Epithelial cell of proximal tubule (primary cell): Measurements from ENCODE around the gene ZNF77. TPM values are rescaled to one million over a fixed set of nuclear protein-coding genes. Genes with fewer than 3 reads are reported as not detected.
"Not testable (repeated sequence)": the region's sequence is repeated elsewhere in the genome, so short reads cannot be mapped to it uniquely, and the experiment has no call there.

Experiments used
- DNase-seq: peaks from one replicate; pipeline ENCODE4 v3.0.0-alpha.2; 2011; ENCODE audit warnings: low read depth
- H3K4me3 ChIP-seq: 2 replicates; pipeline ENCODE4 v1.5.1; 2011; ENCODE audit warnings: low read depth, mild to moderate bottlenecking, low read length
- total RNA-seq: library from RNA; depleted of rRNA; stranded (reverse); fragments of >200 nt; gene quantifications from 2 replicates; pipeline ENCODE4 v1.2.3, GENCODE V29; 2015
- TF ChIP-seq, protein P1 (sequence below): conservative IDR thresholded peaks from 2 replicates; pipeline ENCODE4 v1.5.1; 2012; ENCODE audit warnings: low read depth, mild to moderate bottlenecking, low read length

ZNF77 gene
- total RNA-seq, 1 donor from 2014 or later: 1.6 TPM

DNA sequence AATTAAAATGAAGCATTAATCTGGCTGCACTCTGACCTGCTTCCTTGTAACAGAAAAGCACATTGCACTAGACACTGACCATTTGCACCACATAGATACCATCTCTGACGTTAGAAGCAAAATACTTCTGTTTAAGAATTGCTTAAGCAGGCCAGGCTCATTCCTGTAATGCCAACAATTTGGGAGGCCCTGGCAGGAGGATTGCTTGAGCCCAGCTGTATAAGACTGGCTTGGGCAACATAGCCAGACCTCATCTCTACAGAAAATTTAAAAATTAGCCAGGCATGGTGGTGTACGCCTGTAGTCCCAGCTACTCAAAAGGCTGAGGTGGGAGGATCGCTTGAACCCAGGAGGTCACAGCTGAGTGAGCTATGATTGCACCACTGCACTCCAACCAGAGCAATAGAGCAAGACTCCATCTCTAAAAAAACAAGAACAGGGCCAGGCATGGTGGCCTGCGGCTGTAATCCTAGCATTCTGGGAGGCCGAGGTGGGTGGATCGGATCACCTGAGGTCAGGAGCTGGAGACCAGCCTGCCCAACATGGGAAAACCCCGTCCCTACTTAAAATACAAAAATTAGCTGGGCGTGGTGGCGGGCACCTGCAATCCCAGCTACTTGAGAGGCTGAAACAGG is 25.5 kb upstream of the ZNF77 start:
- no peak for DNase-seq
- no peak overlapping the region for H3K4me3 ChIP-seq
- TF ChIP-seq, protein P1, sequence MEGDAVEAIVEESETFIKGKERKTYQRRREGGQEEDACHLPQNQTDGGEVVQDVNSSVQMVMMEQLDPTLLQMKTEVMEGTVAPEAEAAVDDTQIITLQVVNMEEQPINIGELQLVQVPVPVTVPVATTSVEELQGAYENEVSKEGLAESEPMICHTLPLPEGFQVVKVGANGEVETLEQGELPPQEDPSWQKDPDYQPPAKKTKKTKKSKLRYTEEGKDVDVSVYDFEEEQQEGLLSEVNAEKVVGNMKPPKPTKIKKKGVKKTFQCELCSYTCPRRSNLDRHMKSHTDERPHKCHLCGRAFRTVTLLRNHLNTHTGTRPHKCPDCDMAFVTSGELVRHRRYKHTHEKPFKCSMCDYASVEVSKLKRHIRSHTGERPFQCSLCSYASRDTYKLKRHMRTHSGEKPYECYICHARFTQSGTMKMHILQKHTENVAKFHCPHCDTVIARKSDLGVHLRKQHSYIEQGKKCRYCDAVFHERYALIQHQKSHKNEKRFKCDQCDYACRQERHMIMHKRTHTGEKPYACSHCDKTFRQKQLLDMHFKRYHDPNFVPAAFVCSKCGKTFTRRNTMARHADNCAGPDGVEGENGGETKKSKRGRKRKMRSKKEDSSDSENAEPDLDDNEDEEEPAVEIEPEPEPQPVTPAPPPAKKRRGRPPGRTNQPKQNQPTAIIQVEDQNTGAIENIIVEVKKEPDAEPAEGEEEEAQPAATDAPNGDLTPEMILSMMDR: no peak

DNA sequence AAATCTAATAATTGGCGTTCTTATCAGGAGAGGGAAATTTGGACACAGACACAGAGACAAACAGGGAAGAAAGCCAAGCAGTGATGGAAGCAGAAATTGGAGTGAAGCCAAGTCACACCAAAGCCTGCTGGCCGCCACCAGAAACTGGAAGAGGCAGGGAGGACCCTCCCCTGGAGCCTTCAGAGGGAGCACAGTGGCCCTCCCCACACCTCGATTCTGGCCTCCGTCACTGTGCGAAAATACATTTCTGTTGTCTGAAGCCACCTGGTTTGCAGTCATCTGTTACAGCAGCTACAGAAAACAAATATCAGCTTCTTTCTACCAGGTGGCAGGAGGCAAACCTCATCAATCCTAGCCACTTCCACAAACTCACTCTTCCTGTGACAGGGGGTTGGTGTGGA is 24.3 kb upstream of the ZNF77 start:
- DNase-seq: no peak
- H3K4me3 ChIP-seq: no peak overlapping the region
- TF ChIP-seq, protein P1: no peak

DNA sequence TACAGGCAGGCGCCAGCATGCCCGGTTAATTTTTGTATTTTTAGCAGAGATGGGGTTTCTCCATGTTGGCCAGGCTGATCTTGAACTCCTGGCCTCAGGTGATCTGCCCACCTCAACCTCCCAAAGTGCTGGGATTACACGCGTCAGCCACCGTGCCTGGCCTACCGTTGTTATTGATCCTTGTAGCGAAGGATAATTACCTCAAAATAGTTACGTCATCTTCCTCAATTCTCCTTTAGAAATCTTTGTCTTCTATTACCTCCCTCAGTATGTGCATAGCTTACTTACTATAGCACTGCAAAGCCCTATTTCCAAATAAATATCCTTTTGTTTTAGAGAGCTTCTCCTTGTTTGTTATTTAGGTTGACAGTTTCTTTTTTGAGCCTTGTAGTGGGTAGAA is 23.2 kb upstream of the ZNF77 start:
- no peak for DNase-seq
- TF ChIP-seq, protein P1: no peak
- no peak overlapping the region for H3K4me3 ChIP-seq

DNA sequence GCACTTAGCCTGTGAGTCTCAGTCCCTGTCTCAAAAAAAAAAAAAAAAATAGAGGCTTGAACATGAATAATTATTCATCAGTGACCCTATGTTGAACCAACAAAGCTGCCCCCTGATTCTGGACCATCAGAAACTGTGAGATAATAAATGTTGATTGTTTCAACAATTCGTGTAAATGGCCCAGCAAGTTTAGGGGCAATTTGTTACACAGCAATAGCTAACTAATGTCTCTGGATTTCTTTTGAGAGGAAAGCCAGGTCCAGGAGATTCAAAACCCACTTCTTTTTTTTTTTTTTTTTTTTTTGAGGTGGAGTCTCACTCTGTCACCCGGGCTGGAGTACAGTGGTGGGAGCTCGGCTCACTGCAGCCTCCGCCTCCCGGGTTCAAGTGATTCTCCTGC is 20.1 kb upstream of the ZNF77 start:
- TF ChIP-seq, protein P1: no peak
- DNase-seq: no peak
- H3K4me3 ChIP-seq: no peak overlapping the region

DNA sequence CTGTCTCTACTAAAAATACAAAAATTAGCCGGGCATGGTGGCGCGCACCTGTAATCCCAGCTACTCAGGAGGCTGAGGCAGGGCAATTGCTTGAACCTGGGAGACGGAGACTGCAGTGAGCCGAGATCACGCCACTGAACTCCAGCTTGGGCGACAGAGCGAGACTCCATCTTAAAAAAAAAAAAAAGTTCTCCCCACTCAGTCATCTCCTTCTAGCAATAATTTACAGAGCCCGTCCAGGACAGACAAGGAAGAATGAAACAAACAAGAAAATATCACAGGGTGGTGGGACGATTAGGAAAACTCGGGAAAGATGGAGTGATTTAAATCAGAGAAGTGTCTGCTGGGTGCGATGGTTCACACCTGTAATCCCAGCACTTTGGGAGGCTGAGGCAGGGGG is 18.9 kb upstream of the ZNF77 start:
- DNase-seq: peak; percentile 49

DNA sequence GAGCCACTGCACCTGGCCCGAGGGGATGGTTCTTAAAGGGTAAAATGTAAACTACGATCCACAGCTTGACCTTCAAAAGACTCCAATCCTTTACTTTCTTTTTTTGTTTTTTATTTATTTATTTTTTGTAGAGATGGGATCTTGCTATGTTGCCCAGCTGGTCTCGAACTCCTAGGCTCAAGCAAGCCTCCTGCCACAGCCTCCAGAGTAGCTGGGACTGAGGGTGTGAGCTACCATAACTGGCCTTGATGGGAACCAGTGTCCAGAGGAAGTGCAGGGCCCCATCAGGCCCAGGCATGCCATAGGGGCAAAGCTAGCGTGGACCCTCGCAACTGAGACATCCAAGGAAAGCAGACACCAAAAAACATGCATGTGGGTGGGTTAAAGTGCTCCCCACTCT is 18.4 kb upstream of the ZNF77 start:
- TF ChIP-seq, protein P1: no peak
- H3K4me3 ChIP-seq: no peak overlapping the region
- no peak for DNase-seq

More for the DNA sequence above, 18.9 kb upstream of the ZNF77 start:
- not testable (repeated sequence) for H3K4me3 ChIP-seq

DNA sequence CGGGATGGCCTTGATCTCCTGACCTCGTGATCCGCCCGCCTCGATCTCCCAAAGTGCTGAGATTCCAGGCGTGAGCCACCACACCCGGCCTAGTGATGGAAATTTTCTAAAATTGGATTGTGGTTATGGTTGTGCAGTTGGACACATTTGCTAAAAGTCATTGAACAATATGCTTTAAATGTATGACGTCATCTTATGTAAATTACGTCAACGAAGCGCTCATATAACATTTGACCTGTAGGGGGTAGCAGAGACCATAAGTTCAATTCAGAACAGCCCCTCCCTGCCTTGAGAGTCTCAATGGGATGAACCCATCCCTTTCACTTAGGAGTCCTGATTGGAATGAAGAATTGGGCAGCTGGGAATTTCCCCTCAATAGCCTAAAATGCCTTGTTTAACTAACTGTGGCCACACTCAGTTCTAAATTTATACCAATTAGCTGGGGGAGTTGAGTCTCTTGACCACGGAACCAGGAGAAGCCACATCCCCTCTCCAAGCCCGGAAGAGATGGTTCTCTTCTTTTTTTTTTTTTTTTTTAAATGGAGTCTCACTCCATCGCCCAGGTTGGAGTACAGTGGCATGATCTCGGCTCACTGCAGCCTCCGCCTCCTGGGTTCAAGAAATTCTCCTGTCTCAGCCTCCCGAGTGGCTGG is 17.4 kb upstream of the ZNF77 start:
- TF ChIP-seq, protein P1: peak; percentile 72
- DNase-seq: no peak
- no peak overlapping the region for H3K4me3 ChIP-seq
